NB4 (cell line): ENCODE results near the gene HEXIM2.

ENCODE experiments used
- MYC ChIP-seq: IDR thresholded peaks from 2 replicates; pipeline ENCODE4 v1.6.1; 2011; ENCODE audit warnings: low read depth, low read length
- POLR2A ChIP-seq: IDR thresholded peaks from 2 replicates; pipeline ENCODE4 v1.6.1; 2011; ENCODE audit warnings: mild to moderate bottlenecking; ENCODE audit not compliant: insufficient read length; ENCODE audit errors: extremely low read depth
- TF ChIP-seq, protein P1 (sequence below): IDR thresholded peaks from one replicate; pipeline ENCODE4 v1.5.1; 2012; ENCODE audit warnings: low read depth, low read length
- TF ChIP-seq, protein P2 (sequence below): IDR thresholded peaks from 2 replicates; pipeline ENCODE4 v1.6.1; 2011; ENCODE audit warnings: low read depth, low read length

GRCh38 chr17:45146166-45146565, 15.5 kb upstream of the HEXIM2 start:
- TF ChIP-seq, protein P1, sequence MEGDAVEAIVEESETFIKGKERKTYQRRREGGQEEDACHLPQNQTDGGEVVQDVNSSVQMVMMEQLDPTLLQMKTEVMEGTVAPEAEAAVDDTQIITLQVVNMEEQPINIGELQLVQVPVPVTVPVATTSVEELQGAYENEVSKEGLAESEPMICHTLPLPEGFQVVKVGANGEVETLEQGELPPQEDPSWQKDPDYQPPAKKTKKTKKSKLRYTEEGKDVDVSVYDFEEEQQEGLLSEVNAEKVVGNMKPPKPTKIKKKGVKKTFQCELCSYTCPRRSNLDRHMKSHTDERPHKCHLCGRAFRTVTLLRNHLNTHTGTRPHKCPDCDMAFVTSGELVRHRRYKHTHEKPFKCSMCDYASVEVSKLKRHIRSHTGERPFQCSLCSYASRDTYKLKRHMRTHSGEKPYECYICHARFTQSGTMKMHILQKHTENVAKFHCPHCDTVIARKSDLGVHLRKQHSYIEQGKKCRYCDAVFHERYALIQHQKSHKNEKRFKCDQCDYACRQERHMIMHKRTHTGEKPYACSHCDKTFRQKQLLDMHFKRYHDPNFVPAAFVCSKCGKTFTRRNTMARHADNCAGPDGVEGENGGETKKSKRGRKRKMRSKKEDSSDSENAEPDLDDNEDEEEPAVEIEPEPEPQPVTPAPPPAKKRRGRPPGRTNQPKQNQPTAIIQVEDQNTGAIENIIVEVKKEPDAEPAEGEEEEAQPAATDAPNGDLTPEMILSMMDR, result no peak
- no peak for TF ChIP-seq POLR2A
- TF ChIP-seq, protein P2, sequence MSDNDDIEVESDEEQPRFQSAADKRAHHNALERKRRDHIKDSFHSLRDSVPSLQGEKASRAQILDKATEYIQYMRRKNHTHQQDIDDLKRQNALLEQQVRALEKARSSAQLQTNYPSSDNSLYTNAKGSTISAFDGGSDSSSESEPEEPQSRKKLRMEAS, result no peak
- no peak for TF ChIP-seq MYC
